ENCODE data around the gene LAPTM4A. TPM values are rescaled to one million over a fixed set of nuclear protein-coding genes. Genes with fewer than 3 reads are reported as not detected.
"Not testable (repeated sequence)": the region's sequence is repeated elsewhere in the genome, so short reads cannot be mapped to it uniquely, and the experiment has no call there.

LAPTM4A gene
- total RNA-seq, 1 donor from 2014 or later: 60.0 TPM

DNA sequence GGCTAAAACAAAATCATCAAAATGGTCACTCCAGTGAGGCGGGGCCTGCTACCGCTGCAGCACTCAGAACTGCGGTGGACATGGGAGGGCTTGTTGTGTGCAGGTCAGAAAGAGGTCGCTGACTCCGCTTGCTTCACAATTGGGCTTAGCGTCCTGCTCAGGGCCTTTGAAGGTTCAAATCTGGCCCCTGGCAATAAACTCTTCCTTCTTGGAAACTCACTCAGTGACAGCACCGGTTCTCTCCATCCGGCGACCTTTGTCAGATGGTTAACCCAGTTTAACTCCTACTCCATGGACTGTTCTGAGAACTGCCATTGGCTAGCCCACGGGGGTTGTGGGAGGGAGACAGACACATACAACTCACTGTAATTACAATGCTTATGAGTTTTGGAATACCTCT is 29.0 kb upstream of the LAPTM4A start:
- TF ChIP-seq, protein P1, sequence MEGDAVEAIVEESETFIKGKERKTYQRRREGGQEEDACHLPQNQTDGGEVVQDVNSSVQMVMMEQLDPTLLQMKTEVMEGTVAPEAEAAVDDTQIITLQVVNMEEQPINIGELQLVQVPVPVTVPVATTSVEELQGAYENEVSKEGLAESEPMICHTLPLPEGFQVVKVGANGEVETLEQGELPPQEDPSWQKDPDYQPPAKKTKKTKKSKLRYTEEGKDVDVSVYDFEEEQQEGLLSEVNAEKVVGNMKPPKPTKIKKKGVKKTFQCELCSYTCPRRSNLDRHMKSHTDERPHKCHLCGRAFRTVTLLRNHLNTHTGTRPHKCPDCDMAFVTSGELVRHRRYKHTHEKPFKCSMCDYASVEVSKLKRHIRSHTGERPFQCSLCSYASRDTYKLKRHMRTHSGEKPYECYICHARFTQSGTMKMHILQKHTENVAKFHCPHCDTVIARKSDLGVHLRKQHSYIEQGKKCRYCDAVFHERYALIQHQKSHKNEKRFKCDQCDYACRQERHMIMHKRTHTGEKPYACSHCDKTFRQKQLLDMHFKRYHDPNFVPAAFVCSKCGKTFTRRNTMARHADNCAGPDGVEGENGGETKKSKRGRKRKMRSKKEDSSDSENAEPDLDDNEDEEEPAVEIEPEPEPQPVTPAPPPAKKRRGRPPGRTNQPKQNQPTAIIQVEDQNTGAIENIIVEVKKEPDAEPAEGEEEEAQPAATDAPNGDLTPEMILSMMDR (IDR thresholded peaks at IDR 0.05; ENCODE audit: insufficient read depth, low read length, severe bottlenecking): no peak
- Histone ChIP-seq H3K36me3 (ENCODE audit: control insufficient read depth, insufficient read depth, low read length) (no peaks in the 10 kb centered on the region), H3K4me3 (ENCODE audit: low read depth, low read length) (no peak overlapping the region), H3K27me3 (ENCODE audit: control insufficient read depth, insufficient read depth, low read length) (no peaks in the 10 kb centered on the region)
- no peak for DNase-seq (ENCODE audit: low read depth)
- no peak for FAIRE-seq

DNA sequence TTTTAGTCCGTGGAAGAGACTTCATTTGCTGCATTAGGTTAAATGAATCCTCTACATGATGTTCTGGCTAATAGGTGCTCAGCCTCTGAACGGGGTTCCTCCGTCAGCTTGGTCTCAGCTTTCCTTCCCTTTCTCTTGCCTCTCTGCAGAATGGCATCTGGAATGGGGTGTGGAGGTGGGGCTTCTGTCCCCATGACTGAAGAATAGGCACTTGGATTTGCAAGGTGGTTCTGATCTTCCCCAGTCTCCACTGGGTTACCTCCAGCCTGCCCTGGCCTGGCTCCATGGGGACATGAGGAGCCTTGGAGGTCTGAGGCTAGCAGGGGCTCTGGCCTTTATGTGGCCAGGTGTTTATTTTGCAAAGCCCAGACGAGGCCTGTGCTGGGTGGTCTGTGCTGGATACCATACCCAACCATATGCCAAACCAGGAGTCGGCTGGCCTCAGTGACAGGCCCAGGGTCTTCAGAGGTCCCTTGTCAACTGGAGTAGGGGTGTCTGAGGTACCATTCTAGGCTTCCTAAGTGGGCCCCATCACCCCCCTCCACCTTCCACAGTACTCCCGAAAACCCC is 28.2 kb upstream of the LAPTM4A start:
- DNase-seq (ENCODE audit: low read depth) (no peak), FAIRE-seq (no peak)
- TF ChIP-seq, protein P1 (IDR thresholded peaks at IDR 0.05; ENCODE audit: insufficient read depth, low read length, severe bottlenecking): no peak
- no peaks in the 10 kb centered on the region for H3K36me3 ChIP-seq (ENCODE audit: control insufficient read depth, insufficient read depth, low read length)
- H3K4me3 ChIP-seq (ENCODE audit: low read depth, low read length): no peak overlapping the region
- no peaks in the 10 kb centered on the region for H3K27me3 ChIP-seq (ENCODE audit: control insufficient read depth, insufficient read depth, low read length)

DNA sequence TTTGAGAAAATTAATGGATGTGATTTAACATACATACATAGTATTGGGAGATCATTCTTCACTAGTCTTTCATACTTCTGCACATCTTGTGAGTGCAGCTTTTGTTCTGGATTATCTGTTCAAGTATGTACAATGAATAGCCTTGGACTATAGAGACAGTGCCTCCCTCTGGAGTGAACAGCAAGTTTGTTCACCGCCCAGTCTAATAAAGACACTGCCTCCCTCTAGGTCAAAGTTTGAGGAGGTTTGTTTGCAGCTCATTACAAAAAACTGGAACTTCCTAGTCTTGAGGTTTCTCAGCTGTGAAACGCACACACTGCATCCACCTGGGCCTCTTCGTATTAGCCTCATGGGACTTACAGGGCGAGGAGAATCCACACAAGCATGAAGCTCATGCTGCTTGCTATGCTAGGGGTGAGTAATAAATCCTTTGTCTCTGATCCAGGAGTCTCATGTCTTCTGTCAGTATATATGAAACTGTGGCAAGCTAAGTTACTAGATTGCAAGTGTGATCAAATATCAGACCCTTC is 26.0 kb upstream of the LAPTM4A start:
- H3K27me3 ChIP-seq (ENCODE audit: control insufficient read depth, insufficient read depth, low read length): no peaks in the 10 kb centered on the region
- FAIRE-seq (no peak), DNase-seq (ENCODE audit: low read depth) (no peak)
- no peaks in the 10 kb centered on the region for H3K36me3 ChIP-seq (ENCODE audit: control insufficient read depth, insufficient read depth, low read length)
- TF ChIP-seq, protein P1 (IDR thresholded peaks at IDR 0.05; ENCODE audit: insufficient read depth, low read length, severe bottlenecking): no peak
- no peak overlapping the region for H3K4me3 ChIP-seq (ENCODE audit: low read depth, low read length)

DNA sequence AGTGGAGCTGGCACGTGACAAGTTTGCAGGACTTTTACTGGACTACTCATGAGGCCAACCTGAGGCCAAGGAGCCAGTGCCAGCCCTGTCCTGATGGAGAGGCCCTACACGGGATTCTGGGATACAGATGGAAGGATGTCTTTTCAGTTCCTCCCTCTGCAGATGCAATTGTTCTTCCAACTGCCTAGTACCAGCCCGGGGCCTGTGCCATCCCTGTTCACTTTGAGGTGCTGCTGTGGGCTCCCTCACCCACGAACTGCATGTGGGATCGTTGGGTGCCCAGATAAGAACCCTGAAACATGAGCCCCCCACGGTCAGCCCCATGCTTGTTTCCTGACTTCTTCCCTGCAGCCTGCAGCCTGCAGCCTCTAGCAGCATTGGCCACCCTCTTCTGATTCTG is 25.3 kb upstream of the LAPTM4A start:
- Histone ChIP-seq H3K36me3 (ENCODE audit: control insufficient read depth, insufficient read depth, low read length) (no peaks in the 10 kb centered on the region), H3K27me3 (ENCODE audit: control insufficient read depth, insufficient read depth, low read length) (no peaks in the 10 kb centered on the region), H3K4me3 (ENCODE audit: low read depth, low read length) (no peak overlapping the region)
- DNase-seq (ENCODE audit: low read depth) (no peak), FAIRE-seq (no peak)
- TF ChIP-seq, protein P1 (IDR thresholded peaks at IDR 0.05; ENCODE audit: insufficient read depth, low read length, severe bottlenecking): no peak

DNA sequence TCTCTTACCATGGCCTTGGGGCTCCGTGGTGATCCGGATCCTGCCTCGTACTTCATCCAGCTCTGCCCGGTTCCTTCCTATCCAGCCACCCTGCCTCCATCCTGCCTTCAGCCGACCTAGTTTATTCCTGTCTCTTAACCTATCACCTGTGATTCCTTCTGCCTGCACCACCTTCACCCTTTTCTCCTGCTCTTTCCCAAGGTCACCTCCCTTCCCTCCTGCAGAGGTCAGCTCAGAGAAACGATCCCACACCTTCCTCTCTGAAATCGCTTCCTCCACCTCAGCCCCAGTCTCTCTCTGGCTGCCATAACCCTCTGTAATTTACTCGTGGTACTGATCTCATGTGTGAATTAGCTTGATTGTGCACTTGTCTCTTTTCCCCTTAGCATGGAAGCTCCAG is 23.5 kb upstream of the LAPTM4A start:
- TF ChIP-seq, protein P1 (IDR thresholded peaks at IDR 0.05; ENCODE audit: insufficient read depth, low read length, severe bottlenecking): no peak
- FAIRE-seq (no peak), DNase-seq (ENCODE audit: low read depth) (no peak)
- no peaks in the 10 kb centered on the region for H3K36me3 ChIP-seq (ENCODE audit: control insufficient read depth, insufficient read depth, low read length)
- no peaks in the 10 kb centered on the region for H3K27me3 ChIP-seq (ENCODE audit: control insufficient read depth, insufficient read depth, low read length)
- no peak overlapping the region for H3K4me3 ChIP-seq (ENCODE audit: low read depth, low read length)

DNA sequence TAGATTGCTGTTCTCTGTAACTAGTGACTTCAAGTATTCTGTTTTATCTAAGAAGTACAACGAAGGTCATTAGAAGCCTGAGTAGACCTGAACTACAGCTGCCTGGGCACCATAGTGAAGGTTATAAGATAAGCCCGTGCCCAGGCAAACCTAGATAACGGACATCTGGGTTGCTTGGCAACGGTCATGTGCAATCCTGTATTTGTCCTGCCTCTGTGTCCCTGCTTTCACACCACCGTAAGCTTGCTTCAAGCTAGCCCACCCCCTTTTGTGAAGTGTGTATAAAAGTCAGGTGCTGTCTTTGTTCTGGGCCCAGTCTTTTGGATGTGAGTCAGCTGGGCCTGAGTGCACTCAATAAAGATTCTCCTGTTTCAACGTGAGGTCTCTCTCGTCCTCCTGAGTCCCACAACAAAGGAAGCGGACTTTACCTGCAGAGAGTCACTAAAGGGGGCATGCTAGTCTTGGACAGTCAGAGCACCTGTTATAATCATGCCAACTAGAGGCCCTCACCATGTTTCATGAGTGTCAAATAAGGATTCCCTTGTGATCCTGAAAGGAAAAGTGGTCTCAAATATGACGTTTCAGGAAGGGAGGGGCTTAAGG is 22.7 kb upstream of the LAPTM4A start:
- not testable (repeated sequence) for H3K4me3 ChIP-seq (ENCODE audit: low read depth, low read length); H3K27me3 ChIP-seq (ENCODE audit: control insufficient read depth, insufficient read depth, low read length); H3K36me3 ChIP-seq (ENCODE audit: control insufficient read depth, insufficient read depth, low read length); DNase-seq (ENCODE audit: low read depth)
- FAIRE-seq: peak; percentile 75
